HEK293 (cell line): Measurements from ENCODE around the gene SNX33.
"Not testable (repeated sequence)": the region's sequence is repeated elsewhere in the genome, so short reads cannot be mapped to it uniquely, and the experiment has no call there.

Experiments
- CTCF ChIA-PET: fragments of 350-600 bp; formaldehyde crosslinking; extraction: SDS; loops from one replicate; lab custom pipeline; 2021; ENCODE audit warnings: antibody characterized with exemption; lab: Yijun Ruan, JAX
- POLR2A ChIA-PET: fragments of 300-600 bp; formaldehyde crosslinking; extraction: SDS; loops from one replicate; lab custom pipeline; 2020; ENCODE audit warnings: antibody characterized with exemption, inconsistent platforms; lab: Yijun Ruan, JAX
- H3K27ac ChIP-seq: fragments of 200-500 bp; sonication (Bioruptor generic); 2 replicates; pipeline ENCODE4 v1.5.1; 2014; ENCODE audit warnings: low read depth, low read length, control low read depth, inconsistent platforms; ENCODE audit errors: extremely low read depth
- H3K36me3 ChIP-seq, 2 experiments: fragments of 200-500 bp in 1 of 2; sonication (Bioruptor generic) in 1 of 2; 1 replicate in 1 of 2; 2 replicates in 1 of 2; pipeline ENCODE4 v1.5.1; 2014 to 2017; ENCODE audit warnings: inconsistent platforms in 2 of 2, low read length in 2 of 2; ENCODE audit not compliant: control insufficient read depth in 2 of 2, insufficient read depth in 1 of 2
- H3K4me1 ChIP-seq: fragments of 200-500 bp; sonication (Bioruptor generic); 2 replicates; pipeline ENCODE4 v1.5.1; 2014; ENCODE audit warnings: mild to moderate bottlenecking, low read length, inconsistent platforms; ENCODE audit not compliant: control insufficient read depth, insufficient read depth
- H3K4me3 ChIP-seq: 2 replicates; pipeline ENCODE4 v1.5.1; 2011; ENCODE audit warnings: low read depth, mild to moderate bottlenecking, control low read depth, low read length, moderate library complexity
- H3K9me3 ChIP-seq: fragments of 200-500 bp; sonication (Bioruptor generic); 2 replicates; pipeline ENCODE4 v1.5.1; 2014; ENCODE audit warnings: low read depth, low read length, inconsistent platforms; ENCODE audit not compliant: control insufficient read depth, insufficient read depth
- EGR2 ChIP-seq: fragments of 450-650 bp; formaldehyde crosslinking; IDR thresholded peaks from 2 replicates; pipeline ENCODE4 v1.5.1; 2016; ENCODE audit warnings: low read depth, missing biosample characterization, missing genetic modification characterization
- GLIS1 ChIP-seq: fragments of 450-650 bp; formaldehyde crosslinking; IDR thresholded peaks from 2 replicates; pipeline ENCODE4 v1.5.1; 2016; ENCODE audit warnings: missing biosample characterization, missing genetic modification characterization
- ZBTB1 ChIP-seq: fragments of 450-650 bp; formaldehyde crosslinking; IDR thresholded peaks from 2 replicates; pipeline ENCODE4 v1.5.1; 2016; ENCODE audit warnings: missing biosample characterization, missing genetic modification characterization
- ZBTB20 ChIP-seq: fragments of 450-650 bp; formaldehyde crosslinking; IDR thresholded peaks from 2 replicates; pipeline ENCODE4 v1.5.1; 2016; ENCODE audit warnings: missing biosample characterization, missing genetic modification characterization
- ZFHX2 ChIP-seq: fragments of 450-650 bp; formaldehyde crosslinking; conservative IDR thresholded peaks from 2 replicates; pipeline ENCODE4 v1.5.1; 2016; ENCODE audit warnings: missing biosample characterization, missing genetic modification characterization
- ZFP41 ChIP-seq: fragments of 450-650 bp; formaldehyde crosslinking; IDR thresholded peaks from 2 replicates; pipeline ENCODE4 v1.5.1; 2016; ENCODE audit warnings: missing biosample characterization, missing genetic modification characterization, borderline replicate concordance
- ZNF121 ChIP-seq: fragments of 450-650 bp; formaldehyde crosslinking; IDR thresholded peaks from 2 replicates; pipeline ENCODE4 v1.5.1; 2016; ENCODE audit warnings: missing biosample characterization, missing genetic modification characterization
- ZNF248 ChIP-seq: fragments of 450-650 bp; formaldehyde crosslinking; IDR thresholded peaks from 2 replicates; pipeline ENCODE4 v1.5.1; 2017; ENCODE audit warnings: missing biosample characterization, missing genetic modification characterization
- ZNF274 ChIP-seq, 2 experiments: fragments of 200-500 bp in 1 of 2; fragments of 450-650 bp in 1 of 2; sonication (Bioruptor generic) in 1 of 2; formaldehyde crosslinking in 1 of 2; IDR thresholded peaks; 2 replicates each; pipeline versions ENCODE4 v1.5.1 to v1.6.1; 2014 to 2016; ENCODE audit warnings: borderline replicate concordance in 1 of 2, inconsistent platforms in 1 of 2, low read length in 1 of 2, missing biosample characterization in 1 of 2, missing genetic modification characterization in 1 of 2
- ZNF302 ChIP-seq: fragments of 450-650 bp; formaldehyde crosslinking; IDR thresholded peaks from 2 replicates; pipeline ENCODE4 v1.5.1; 2016; ENCODE audit warnings: missing biosample characterization, missing genetic modification characterization, low read depth
- ZNF560 ChIP-seq: fragments of 450-650 bp; formaldehyde crosslinking; IDR thresholded peaks from 2 replicates; pipeline ENCODE4 v1.5.1; 2017; ENCODE audit warnings: missing biosample characterization, missing genetic modification characterization, borderline replicate concordance
- ZNF701 ChIP-seq: fragments of 450-650 bp; formaldehyde crosslinking; IDR thresholded peaks from 2 replicates; pipeline ENCODE4 v1.5.1; 2016; ENCODE audit warnings: missing biosample characterization, missing genetic modification characterization
- ZNF843 ChIP-seq: fragments of 450-650 bp; formaldehyde crosslinking; IDR thresholded peaks from 2 replicates; pipeline ENCODE4 v1.5.1; 2016; ENCODE audit warnings: missing biosample characterization, missing genetic modification characterization
- TF ChIP-seq, protein P1 (sequence below): fragments of 450-650 bp; formaldehyde crosslinking; IDR thresholded peaks from 2 replicates; pipeline ENCODE4 v1.5.1; 2016; ENCODE audit warnings: missing biosample characterization, missing genetic modification characterization, borderline replicate concordance
- TF ChIP-seq, protein P2 (sequence below): sonication (generic); formaldehyde crosslinking; IDR thresholded peaks from 2 replicates; pipeline ENCODE4 v1.8.1; 2022; ENCODE audit warnings: mild to moderate bottlenecking, moderate library complexity, missing genetic modification reagents
- TF ChIP-seq, protein P3 (sequence below): fragments of 450-650 bp; formaldehyde crosslinking; IDR thresholded peaks from 2 replicates; pipeline ENCODE4 v1.5.1; 2016; ENCODE audit warnings: missing biosample characterization, missing genetic modification characterization
- TF ChIP-seq, protein P4 (sequence below): fragments of 450-650 bp; formaldehyde crosslinking; IDR thresholded peaks from 2 replicates; pipeline ENCODE4 v1.5.1; 2016; ENCODE audit warnings: missing biosample characterization, missing genetic modification characterization

The SNX33 gene

DNA sequence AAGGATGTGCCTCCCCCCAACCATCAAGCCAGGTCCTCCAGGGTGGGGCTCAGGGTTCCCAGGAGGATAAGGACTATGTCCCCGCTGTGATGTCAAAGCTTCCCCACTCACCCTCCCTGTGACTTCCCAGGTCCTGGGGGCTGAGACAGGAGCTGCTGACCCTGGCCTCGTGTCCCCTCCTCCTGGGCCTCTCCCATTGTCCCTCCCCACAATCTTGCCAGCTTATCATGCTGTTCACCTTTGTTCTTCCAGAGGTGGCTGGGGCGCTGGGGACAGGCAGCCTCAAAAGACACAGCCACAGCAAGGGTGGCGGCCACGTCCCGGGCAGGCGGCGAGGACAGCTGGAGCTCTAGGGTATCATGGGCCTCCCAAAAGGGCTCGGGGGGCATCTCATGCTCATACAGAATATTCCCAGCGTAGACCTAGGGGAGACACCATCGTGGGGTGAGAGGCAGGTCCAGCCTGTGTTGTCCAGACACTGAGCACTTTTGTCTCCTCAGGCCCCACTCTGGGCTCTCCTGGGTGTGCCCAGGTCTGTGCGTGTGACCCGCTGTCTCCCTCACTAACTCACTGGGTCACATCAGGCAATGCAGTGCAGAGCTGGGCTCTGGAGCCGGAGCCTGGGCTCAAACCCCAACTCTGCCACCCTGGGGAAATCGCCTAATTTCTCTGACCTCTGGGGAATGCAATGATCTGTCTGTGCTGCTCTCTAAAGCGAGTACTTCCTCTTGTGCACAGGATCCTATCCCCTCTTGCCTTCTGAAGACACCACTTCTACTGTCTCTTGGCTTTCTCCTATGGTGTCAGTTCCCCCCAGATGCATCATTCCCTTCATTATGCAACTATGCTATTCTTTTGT lies 30.0 kb downstream of the SNX33 start:
- CTCF ChIA-PET = interaction anchor here (0.8 to 3.3 kb wide), 4 partner anchors 8 to 649 kb away, joined by 4 to 14 read pairs (median 6); partner anchors contain the start of gene MAN2C1

DNA sequence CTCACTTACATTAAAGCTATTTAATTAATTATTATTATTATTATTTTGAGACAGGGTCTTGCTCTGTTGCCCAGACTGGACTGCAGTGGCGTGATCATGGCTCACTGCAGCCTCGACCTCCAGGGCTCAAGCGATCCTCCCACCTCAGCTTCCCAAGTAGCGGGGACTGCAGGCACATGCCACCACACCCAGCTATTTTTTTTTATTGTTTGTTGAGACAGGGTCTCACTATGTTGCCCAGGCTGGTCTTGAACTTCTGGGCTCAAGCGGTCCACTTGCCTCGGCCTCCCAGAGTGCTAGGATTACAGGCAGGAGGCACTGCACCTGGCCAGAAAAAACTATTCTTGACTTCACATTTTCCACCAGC lies 30.6 kb downstream of the SNX33 start:
- not testable (repeated sequence) for H3K36me3 ChIP-seq
- POLR2A ChIA-PET = interaction anchor here (1.4 to 2.4 kb wide), 2 partner anchors 9 to 31 kb away, joined by 3 to 8 read pairs; partner anchors contain the start of gene SNX33

More for the DNA sequence above, 30.0 kb downstream of the SNX33 start:
- Histone ChIP-seq H3K36me3 (no peaks in the 10 kb centered on the region), H3K4me1 (peaks cover 6% of the 10 kb centered on the region), H3K27ac (no peak overlapping the region), H3K4me3 (no peak overlapping the region), H3K9me3 (no peaks in the 10 kb centered on the region)
- POLR2A ChIA-PET = interaction anchor here (1.4 to 2.4 kb wide), 2 partner anchors 9 to 31 kb away, joined by 3 to 8 read pairs; partner anchors contain the start of gene SNX33
- no peak for TF ChIP-seq ZBTB1
- TF ChIP-seq, protein P1, sequence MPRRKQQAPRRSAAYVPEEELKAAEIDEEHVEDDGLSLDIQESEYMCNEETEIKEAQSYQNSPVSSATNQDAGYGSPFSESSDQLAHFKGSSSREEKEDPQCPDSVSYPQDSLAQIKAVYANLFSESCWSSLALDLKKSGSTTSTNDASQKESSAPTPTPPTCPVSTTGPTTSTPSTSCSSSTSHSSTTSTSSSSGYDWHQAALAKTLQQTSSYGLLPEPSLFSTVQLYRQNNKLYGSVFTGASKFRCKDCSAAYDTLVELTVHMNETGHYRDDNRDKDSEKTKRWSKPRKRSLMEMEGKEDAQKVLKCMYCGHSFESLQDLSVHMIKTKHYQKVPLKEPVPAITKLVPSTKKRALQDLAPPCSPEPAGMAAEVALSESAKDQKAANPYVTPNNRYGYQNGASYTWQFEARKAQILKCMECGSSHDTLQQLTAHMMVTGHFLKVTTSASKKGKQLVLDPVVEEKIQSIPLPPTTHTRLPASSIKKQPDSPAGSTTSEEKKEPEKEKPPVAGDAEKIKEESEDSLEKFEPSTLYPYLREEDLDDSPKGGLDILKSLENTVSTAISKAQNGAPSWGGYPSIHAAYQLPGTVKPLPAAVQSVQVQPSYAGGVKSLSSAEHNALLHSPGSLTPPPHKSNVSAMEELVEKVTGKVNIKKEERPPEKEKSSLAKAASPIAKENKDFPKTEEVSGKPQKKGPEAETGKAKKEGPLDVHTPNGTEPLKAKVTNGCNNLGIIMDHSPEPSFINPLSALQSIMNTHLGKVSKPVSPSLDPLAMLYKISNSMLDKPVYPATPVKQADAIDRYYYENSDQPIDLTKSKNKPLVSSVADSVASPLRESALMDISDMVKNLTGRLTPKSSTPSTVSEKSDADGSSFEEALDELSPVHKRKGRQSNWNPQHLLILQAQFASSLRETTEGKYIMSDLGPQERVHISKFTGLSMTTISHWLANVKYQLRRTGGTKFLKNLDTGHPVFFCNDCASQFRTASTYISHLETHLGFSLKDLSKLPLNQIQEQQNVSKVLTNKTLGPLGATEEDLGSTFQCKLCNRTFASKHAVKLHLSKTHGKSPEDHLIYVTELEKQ (tag by site-specific recombination) = no peak
- TF ChIP-seq, protein P2, sequence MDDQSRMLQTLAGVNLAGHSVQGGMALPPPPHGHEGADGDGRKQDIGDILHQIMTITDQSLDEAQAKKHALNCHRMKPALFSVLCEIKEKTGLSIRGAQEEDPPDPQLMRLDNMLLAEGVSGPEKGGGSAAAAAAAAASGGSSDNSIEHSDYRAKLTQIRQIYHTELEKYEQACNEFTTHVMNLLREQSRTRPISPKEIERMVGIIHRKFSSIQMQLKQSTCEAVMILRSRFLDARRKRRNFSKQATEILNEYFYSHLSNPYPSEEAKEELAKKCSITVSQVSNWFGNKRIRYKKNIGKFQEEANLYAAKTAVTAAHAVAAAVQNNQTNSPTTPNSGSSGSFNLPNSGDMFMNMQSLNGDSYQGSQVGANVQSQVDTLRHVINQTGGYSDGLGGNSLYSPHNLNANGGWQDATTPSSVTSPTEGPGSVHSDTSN (CRISPR knock-in tag) = no peak
- TF ChIP-seq ZNF248 (tag by site-specific recombination) = no peak
- TF ChIP-seq ZNF843 (tag by site-specific recombination) = no peak

DNA sequence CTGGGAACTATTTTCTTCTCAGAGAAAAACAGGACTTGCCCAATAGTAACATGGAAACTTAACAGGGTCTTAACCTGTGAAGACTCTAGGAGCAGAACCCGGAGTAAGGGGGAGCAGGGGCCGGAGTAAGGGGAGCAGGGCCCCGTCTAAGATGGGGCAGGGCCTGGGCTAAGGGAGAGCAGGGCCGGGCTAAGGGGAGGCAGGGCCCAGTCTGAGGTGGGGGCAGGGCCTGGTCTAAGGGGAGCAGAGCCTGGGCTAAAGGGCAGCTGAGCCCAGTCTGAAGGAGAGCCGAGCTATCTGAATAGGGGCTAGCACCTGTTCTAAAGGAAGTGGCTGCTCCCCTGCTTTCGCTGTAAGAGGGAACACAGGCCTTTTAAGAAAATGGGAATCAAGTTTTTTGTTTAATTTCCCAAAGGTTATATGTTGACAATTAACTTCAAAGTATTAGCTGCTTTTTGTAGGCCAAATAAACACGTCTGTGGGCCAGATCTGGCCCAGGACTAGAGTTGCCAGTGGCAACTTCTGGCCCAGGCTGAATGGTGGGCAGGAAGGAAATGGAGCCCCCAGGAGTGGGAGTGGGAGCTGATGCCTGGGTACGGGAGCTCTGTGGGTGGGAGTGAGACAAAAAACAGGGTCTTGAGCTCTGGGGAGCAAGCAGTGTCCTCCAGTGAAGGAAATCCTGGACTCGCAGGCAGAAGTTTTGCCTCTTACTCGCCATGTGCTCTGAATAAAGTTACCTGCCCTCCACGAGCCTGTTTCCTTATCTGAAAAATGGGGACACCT lies 32.5 kb downstream of the SNX33 start:
- no peaks in the 10 kb centered on the region for H3K4me1 ChIP-seq
- no peaks in the 10 kb centered on the region for H3K9me3 ChIP-seq
- no peaks in the 10 kb centered on the region for H3K36me3 ChIP-seq
- TF ChIP-seq, protein P3, sequence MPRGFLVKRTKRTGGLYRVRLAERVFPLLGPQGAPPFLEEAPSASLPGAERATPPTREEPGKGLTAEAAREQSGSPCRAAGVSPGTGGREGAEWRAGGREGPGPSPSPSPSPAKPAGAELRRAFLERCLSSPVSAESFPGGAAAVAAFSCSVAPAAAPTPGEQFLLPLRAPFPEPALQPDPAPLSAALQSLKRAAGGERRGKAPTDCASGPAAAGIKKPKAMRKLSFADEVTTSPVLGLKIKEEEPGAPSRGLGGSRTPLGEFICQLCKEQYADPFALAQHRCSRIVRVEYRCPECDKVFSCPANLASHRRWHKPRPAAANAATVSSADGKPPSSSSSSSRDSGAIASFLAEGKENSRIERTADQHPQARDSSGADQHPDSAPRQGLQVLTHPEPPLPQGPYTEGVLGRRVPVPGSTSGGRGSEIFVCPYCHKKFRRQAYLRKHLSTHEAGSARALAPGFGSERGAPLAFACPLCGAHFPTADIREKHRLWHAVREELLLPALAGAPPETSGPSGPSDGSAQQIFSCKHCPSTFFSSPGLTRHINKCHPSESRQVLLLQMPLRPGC (tag by site-specific recombination) = no peak
- TF ChIP-seq ZNF302 (tag by site-specific recombination) (no peak), ZFHX2 (tag by site-specific recombination) (peak; percentile 56), EGR2 (peak; percentile 53; the same call in 1 of the 2 replicates), ZBTB20 (tag by site-specific recombination) (no peak), ZNF274 (IDR thresholded peaks at IDR 0.05; ENCODE audit: low read length) (no peak), ZNF274 (tag by site-specific recombination; IDR thresholded peaks at IDR 0.05; ENCODE audit: borderline replicate concordance) (no peak), ZFP41 (no peak), ZNF560 (no peak), GLIS1 (tag by site-specific recombination) (no peak), ZNF701 (no peak)
- TF ChIP-seq, protein P4, sequence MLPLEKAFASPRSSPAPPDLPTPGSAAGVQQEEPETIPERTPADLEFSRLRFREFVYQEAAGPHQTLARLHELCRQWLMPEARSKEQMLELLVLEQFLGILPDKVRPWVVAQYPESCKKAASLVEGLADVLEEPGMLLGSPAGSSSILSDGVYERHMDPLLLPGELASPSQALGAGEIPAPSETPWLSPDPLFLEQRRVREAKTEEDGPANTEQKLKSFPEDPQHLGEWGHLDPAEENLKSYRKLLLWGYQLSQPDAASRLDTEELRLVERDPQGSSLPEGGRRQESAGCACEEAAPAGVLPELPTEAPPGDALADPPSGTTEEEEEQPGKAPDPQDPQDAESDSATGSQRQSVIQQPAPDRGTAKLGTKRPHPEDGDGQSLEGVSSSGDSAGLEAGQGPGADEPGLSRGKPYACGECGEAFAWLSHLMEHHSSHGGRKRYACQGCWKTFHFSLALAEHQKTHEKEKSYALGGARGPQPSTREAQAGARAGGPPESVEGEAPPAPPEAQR (tag by site-specific recombination) = no peak
- H3K4me3 ChIP-seq = no peak overlapping the region
- ChIA-PET POLR2A (interaction anchor here (0.5 to 3.1 kb wide), 4 partner anchors 32 to 312 kb away, joined by 3 to 8 read pairs (median 6); partner anchors contain the start of genes IMP3, MAN2C1 and SNX33), CTCF (interaction anchor here (0.9 to 2.0 kb wide), 3 partner anchors 12 to 312 kb away, joined by 3 to 9 read pairs (median 3); partner anchors contain the start of gene MAN2C1)
- no peak overlapping the region for H3K27ac ChIP-seq

More for the DNA sequence above, 30.6 kb downstream of the SNX33 start:
- not testable (repeated sequence) for H3K4me3 ChIP-seq, H3K27ac ChIP-seq, H3K9me3 ChIP-seq, H3K4me1 ChIP-seq
- peak; percentile 90 for TF ChIP-seq ZNF121 (tag by site-specific recombination)
- CTCF ChIA-PET = interaction anchor here (1.0 to 2.0 kb wide), 3 partner anchors 8 to 310 kb away, joined by 3 to 8 read pairs (median 4); no protein-coding TSS in a partner anchor
